KBM-7 (cell line): ENCODE data around the gene SLC16A10.

ENCODE experiments used
- DNase-seq: peaks from one replicate; pipeline ENCODE4 v3.0.0-alpha.2; 2015
- in situ Hi-C: fragments of 300-500 bp; cut with MboI; formaldehyde crosslinking; loops from 2 replicates; pipeline ENCODE4 v1.14.3; 2020; ENCODE audit warnings: low sequenced_read_pairs, low pct_unique_long_range_greater_than_20kb, mixed read lengths

Gene SLC16A10

GRCh38 chr6:111267764-111268333 is 180.5 kb downstream of the SLC16A10 start:
- no peak for DNase-seq
- in situ Hi-C loops = no loop called here

GRCh38 chr6:111269401-111269970 is 182.2 kb downstream of the SLC16A10 start:
- DNase-seq = no peak
- in situ Hi-C loops = no loop called here

- DNase-seq = no peak
- in situ Hi-C loops = no loop called here
Observed at GRCh38 chr6:111270121-111270520, 182.8 kb downstream of the SLC16A10 start.

DNA sequence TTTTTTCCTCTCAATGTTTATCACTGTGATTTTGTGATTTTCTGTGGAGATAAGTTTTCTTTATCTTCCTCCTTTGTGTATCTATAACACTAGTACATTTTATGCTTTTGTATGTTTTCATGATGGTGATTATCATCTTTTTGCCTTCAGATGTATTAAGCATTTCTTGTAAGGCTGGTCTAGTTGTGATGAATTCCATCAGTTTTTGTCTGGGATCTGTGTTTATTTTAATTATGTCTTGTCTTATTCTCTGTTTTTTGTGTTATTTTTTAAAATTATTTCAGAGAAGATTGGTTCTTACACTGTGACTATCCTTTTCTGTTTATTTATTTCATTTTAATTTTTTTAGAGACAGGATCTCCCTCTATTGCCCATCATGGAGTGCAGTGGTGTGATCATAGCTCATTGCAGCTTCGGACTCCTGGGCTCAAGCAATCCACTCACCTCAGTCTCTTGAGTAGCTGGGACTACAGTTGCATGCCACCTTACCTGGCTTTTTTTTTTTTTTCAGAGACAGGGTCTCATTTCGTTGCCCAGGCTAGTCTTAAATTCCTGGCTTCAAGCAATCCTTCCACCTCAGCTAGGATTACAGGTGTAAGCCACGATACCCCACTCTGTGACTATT is 187.4 kb downstream of the SLC16A10 start:
- in situ Hi-C loops = no loop called here
- no peak for DNase-seq

- in situ Hi-C loops = no loop called here
- DNase-seq = no peak
Observed at GRCh38 chr6:111276335-111276734, 189.0 kb downstream of the SLC16A10 start.

DNA sequence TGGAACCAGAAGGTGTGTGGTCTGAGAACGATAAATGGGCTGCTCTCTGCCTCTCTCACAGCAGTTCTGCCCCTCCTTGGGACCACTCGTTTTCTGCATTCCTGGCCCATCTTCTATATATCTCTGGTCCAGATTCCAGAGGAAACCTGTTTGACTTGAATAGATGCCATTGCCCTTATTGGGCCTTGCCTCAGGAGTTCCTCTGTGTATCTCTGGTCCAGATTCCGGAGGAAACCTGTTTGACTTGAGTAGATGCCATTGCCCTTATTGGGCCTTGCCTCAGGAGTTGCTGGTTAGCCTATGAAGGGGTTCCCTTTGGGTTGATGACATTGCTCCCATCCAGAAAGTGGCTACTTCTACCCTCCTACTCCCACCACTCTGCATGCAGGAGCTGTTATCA is 189.4 kb downstream of the SLC16A10 start:
- DNase-seq = no peak
- in situ Hi-C loops = no loop called here

- no peak for DNase-seq
- in situ Hi-C loops = no loop called here
Observed at GRCh38 chr6:111277819-111278218, 190.5 kb downstream of the SLC16A10 start.

GRCh38 chr6:111278731-111279130 is 191.4 kb downstream of the SLC16A10 start:
- in situ Hi-C loops = no loop called here
- DNase-seq = no peak

DNA sequence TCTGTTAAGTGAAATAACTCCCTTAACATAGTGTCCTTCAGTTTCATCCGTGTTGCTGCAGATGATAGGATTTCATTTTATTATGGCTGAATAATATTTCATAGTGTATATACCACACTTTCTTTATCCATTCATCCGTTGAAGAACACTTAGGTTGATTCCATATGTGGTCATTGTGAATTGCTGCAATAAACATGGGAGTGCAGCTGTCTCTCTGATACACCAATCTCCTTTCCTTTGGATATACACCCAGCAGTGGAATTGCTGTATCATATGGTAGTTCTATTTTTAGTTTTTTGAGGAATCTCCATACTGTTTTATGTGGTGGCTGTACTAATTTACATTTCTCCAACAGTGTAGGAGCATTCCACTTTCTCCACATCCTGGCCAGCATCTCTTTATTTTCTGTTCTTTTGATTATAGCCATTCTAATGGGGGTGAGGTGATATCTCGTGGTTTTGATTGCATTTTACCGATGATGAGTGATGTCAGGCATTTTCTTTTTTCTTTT is 193.2 kb downstream of the SLC16A10 start:
- DNase-seq = no peak
- in situ Hi-C loops = no loop called here
